Heart left ventricle (tissue), 16 donors: Measurements from ENCODE around the gene FAM171A1. TPM values are rescaled to one million over a fixed set of nuclear protein-coding genes. Genes with fewer than 3 reads are reported as not detected.

Experiments
- ATAC-seq, 4 donors: fragments of 200-7000 bp; cut with Tn5 transposase; one replicate each; pipeline ENCODE4 v1.9.1; 2020 to 2022; ENCODE audit warnings: moderate library complexity in 4 of 4, mild to moderate bottlenecking in 3 of 4, moderate number of reproducible peaks in 1 of 4
- DNase-seq, 5 donors: peaks; one replicate each; pipeline ENCODE4 v3.0.0-alpha.2; 2020
- H3K27ac ChIP-seq, 12 donors: fragments of 200-600 bp; sonication (generic) in 4 of 12; one replicate each; pipeline versions ENCODE4 v1.5.0 to v1.8.0; 2016 to 2022; ENCODE audit warnings: mild to moderate bottlenecking in 2 of 12
- H3K27me3 ChIP-seq, 9 donors: fragments of 200-600 bp; sonication (generic) in 2 of 9; one replicate each; pipeline versions ENCODE4 v1.5.1 to v1.8.0; 2016 to 2022; ENCODE audit warnings: mild to moderate bottlenecking in 3 of 9
- H3K36me3 ChIP-seq, 9 donors: fragments of 200-600 bp; sonication (generic) in 2 of 9; one replicate each; pipeline versions ENCODE4 v1.5.0 to v1.8.0; 2018 to 2022; ENCODE audit warnings: mild to moderate bottlenecking in 2 of 9
- H3K4me1 ChIP-seq, 12 donors: fragments of 200-600 bp; sonication (generic) in 4 of 12; one replicate each; pipeline versions ENCODE4 v1.5.0 to v1.8.0; 2016 to 2022; ENCODE audit warnings: mild to moderate bottlenecking in 3 of 12
- H3K4me3 ChIP-seq, 12 donors: fragments of 200-600 bp; sonication (generic) in 4 of 12; one replicate each; pipeline versions ENCODE4 v1.5.0 to v1.8.0; 2017 to 2022; ENCODE audit warnings: mild to moderate bottlenecking in 9 of 12, moderate library complexity in 4 of 12
- H3K9me3 ChIP-seq, 12 donors: fragments of 200-600 bp; sonication (generic) in 4 of 12; one replicate each; pipeline versions ENCODE4 v1.5.0 to v1.8.0; 2016 to 2022; ENCODE audit warnings: mild to moderate bottlenecking in 1 of 12
- CTCF ChIP-seq, 12 donors: fragments of 200-600 bp; sonication (generic) in 4 of 12; IDR thresholded peaks; one replicate each; pipeline versions ENCODE4 v1.5.0 to v1.8.0; 2018 to 2022; ENCODE audit warnings: antibody characterized with exemption in 12 of 12, mild to moderate bottlenecking in 5 of 12
- POLR2A ChIP-seq, 2 donors: fragments of 450-650 bp; IDR thresholded peaks; one replicate each; pipeline ENCODE4 v1.6.1; 2017; ENCODE audit warnings: antibody characterized with exemption in 2 of 2, mild to moderate bottlenecking in 2 of 2, moderate library complexity in 2 of 2
- WGBS, 4 donors: extraction: QIAGEN DNeasy Blood & Tissue Kit in 2 of 4; methylation state at CpG; one replicate each; pipeline versions ENCODE4 v1.1.5 to v1.1.7; 2013 to 2018; 5-methylcytosine and 5-hydroxymethylcytosine counted together
- intact Hi-C, 10 donors: fragments of 100-400 bp; cut with DNase I; formaldehyde crosslinking; loops; one replicate each; pipeline versions ENCODE4 v1.11.1 to v1.14.2; 2022
- polyA plus RNA-seq, 2 donors: library from polyadenylated mRNA; stranded (reverse); fragments of 200-250 nt; gene quantifications; one replicate each; pipeline ENCODE4 v1.2.3, GENCODE V29; 2013
- total RNA-seq, 9 donors: library from RNA; depleted of rRNA in 2 of 9; stranded (reverse); fragments of >200 nt in 2 of 9; fragmentation: NEBNext Ultra II Directional in 3 of 9; extraction: Animal tissue kit (Norgen Biotek cat#: 25700) in 3 of 9; gene quantifications; one replicate each; pipeline versions ENCODE4 v1.1.0 to v1.2.4, GENCODE V29; 2016 to 2023
- donor health status: ischemic (EF 13 %, LVEDD 7.1; RV severe dilation, severe dysfunction).
- donor health status: healthy with polysubstance abuse.
- donor health status: DM: no; HTN: yes; CAD: no.
- donor health status: DM: no; HTN: no; CAD: no.
- donor health status: ischemic (EF 25% LVEDD 6.9; RV normal size, moderate dysfunction).
- donor health status: ischemic (EF 25% LVEDD 5.7; RV mildly dilated, moderate dysfunction).
- donor health status: healthy.
- donor health status: DM: yes; HTN: yes; CAD: no.
- donor health status: ischemic (EF 35%, LVEDD 5.7; RV mildly dilated, moderate dysfunction).
- donor health status: nonischemic (EF 11% LVEDD 7.7; RV severe dilation, severe dysfunction).
- donor health status: DM: yes; HTN: yes; CAD: no.
- donor health status: PGD.
- donor health status: ischemic (EF 29% LVEDD 5.4; RV normal size, mild dysfunction).
- donor health status: nonischemic (EF 23%, LVEDD 6.1; RV moderate dilation, normal function).

FAM171A1 gene
- total and polyA plus RNA-seq, 11 donors, result 4.1 to 18.0 (median 9.8) TPM

DNA sequence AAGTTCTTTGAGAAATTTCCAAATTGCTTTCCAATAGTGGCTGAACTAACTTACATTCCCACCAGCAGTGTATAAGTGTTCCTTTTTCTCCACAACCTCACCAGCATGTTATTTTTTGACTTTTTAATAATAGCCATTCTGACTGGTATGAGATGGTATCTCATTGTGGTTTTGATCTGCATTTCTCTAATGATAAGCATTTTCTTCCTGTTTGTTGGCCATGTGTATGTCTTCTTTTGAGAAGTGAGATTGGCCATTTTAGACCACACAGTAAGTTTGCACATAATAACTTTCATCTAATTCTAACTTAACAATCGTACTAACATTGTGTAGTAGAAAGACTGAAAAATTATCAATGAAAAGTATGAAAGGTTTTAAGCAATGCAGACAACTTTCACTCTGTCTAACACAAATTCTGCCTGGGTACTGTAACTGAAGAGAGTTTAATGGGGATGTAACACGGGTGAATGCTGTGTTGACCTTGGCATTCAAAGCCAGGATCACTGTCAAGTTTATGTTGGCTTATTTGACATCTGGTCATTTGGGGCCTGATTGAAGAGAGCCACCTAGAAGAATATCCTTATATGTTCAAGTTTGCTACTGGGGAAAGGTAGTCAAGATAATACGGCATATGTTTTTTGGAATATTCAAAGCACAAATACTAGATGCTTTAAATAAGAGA lies 50.4 kb downstream of the FAM171A1 start:
- ATAC-seq, result no peak
- H3K27me3 ChIP-seq, result no peaks in the 10 kb centered on the region
- DNase-seq, result no peak
- peak overlapping the region in 5 of 12 donors; percentile 20 to 54 (median 39) for H3K27ac ChIP-seq
- H3K36me3 ChIP-seq, result no peaks in the 10 kb centered on the region
- intact Hi-C loops, result no loop called here
- no peak for TF ChIP-seq POLR2A (IDR thresholded peaks at IDR 0.05)
- no peak for TF ChIP-seq CTCF (IDR thresholded peaks at IDR 0.05)
- peaks cover 0 to 5% (median 0%) of the 10 kb centered on the region in 12 donors for H3K9me3 ChIP-seq
- no peak overlapping the region for H3K4me3 ChIP-seq
- WGBS, 4 donors, result 50 to 75% (median 58%) methylated on average over 3 of the region's 3 CpGs
- peaks cover 0 to 33% (median 13%) of the 10 kb centered on the region in 12 donors for H3K4me1 ChIP-seq

GRCh38 chr10:15320118-15320517 lies 51.0 kb downstream of the FAM171A1 start:
- no peak overlapping the region for H3K4me3 ChIP-seq
- ATAC-seq, result no peak
- no peak overlapping the region for H3K27ac ChIP-seq
- no peaks in the 10 kb centered on the region for H3K36me3 ChIP-seq
- H3K9me3 ChIP-seq, result peaks cover 0 to 5% (median 0%) of the 10 kb centered on the region in 12 donors
- DNase-seq, result no peak
- 95 to 97% (median 95%) methylated on average over 7 of the region's 7 CpGs for WGBS, 4 donors
- intact Hi-C loops, result no loop called here
- peaks cover 0 to 28% (median 12%) of the 10 kb centered on the region in 12 donors for H3K4me1 ChIP-seq
- no peaks in the 10 kb centered on the region for H3K27me3 ChIP-seq
- TF ChIP-seq CTCF (IDR thresholded peaks at IDR 0.05), result no peak

DNA sequence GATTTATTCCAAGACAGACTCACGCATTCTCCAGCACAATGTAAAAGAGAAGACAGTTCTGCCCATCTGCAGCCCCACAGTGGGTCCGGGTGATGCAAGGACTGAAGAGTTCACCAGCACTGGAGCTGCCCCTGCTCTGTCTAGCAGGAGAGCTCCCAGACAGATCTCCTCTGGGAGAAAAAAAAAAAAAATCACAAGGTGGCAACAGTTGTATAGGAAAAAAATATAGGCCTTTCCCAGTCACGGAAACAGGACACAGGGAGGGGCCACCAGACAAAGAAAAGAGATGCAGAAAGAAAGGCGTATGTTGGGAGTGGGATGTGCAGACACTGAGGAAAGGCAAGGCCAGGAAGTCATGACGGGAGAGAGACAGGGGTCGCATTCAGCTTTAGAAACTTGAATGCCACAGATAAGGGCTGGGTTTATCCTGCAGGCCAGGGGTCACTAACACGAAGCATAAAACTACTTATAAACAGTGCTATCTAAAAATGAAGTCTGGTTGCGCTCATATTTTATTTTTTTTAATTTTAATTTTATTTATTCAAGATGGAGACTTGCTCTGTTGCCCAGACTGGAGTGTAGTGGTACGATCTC lies 54.1 kb downstream of the FAM171A1 start:
- TF ChIP-seq POLR2A (IDR thresholded peaks at IDR 0.05) (no peak), CTCF (IDR thresholded peaks at IDR 0.05) (no peak)
- no peaks in the 10 kb centered on the region for H3K36me3 ChIP-seq
- no peak overlapping the region for H3K27ac ChIP-seq
- WGBS, 4 donors, result 71 to 77% (median 74%) methylated on average over 9 of the region's 9 CpGs
- H3K27me3 ChIP-seq, result no peaks in the 10 kb centered on the region
- intact Hi-C loops, result no loop called here
- ATAC-seq (no peak), DNase-seq (no peak)
- H3K9me3 ChIP-seq, result peaks cover 0 to 5% (median 0%) of the 10 kb centered on the region in 12 donors
- no peak overlapping the region for H3K4me3 ChIP-seq
- peaks cover 0 to 45% (median 23%) of the 10 kb centered on the region in 12 donors for H3K4me1 ChIP-seq

DNA sequence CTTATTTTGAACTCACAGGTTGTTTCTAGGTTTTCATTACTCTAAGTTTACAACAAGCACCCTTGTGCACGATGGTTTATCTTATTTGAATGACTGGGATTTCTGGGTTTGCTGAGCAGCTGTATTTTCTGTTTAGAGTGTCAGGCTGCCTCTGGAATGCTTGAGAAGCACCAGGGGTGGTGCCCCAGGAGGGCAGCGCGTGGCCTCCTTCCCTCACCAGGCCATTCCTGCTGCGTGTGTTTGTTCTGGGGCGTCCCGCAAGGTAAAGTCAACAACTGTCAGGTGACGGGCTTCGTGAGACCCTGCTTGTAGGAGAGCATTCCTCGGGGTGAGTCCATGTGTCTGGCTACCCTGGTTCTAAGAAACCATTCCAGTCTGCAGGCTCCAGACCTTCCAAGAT lies 54.9 kb downstream of the FAM171A1 start:
- intact Hi-C loops, result no loop called here
- 91 to 95% (median 93%) methylated on average over 9 of the region's 9 CpGs for WGBS, 4 donors
- Histone ChIP-seq H3K4me3 (no peak overlapping the region), H3K27ac (no peak overlapping the region), H3K9me3 (peaks cover 0 to 5% (median 0%) of the 10 kb centered on the region in 12 donors), H3K36me3 (no peaks in the 10 kb centered on the region), H3K27me3 (no peaks in the 10 kb centered on the region), H3K4me1 (peaks cover 0 to 39% (median 17%) of the 10 kb centered on the region in 12 donors)
- no peak for ATAC-seq
- TF ChIP-seq POLR2A (IDR thresholded peaks at IDR 0.05) (no peak), CTCF (IDR thresholded peaks at IDR 0.05) (no peak)
- no peak for DNase-seq
